VCaP (cell line): ENCODE results near the gene DNTT.
A peak's percentile ranks its signal among the peaks of the same experiment; 100 is the strongest.

Experiments used
- H3K27ac ChIP-seq: fragments of 450-650 bp; 2 replicates; pipeline ENCODE4 v1.5.1; 2017
- CTCF ChIP-seq: fragments of 450-650 bp; conservative IDR thresholded peaks from 2 replicates; pipeline ENCODE4 v1.5.1; 2017; ENCODE audit warnings: mild to moderate bottlenecking, moderate library complexity

The DNTT gene

DNA sequence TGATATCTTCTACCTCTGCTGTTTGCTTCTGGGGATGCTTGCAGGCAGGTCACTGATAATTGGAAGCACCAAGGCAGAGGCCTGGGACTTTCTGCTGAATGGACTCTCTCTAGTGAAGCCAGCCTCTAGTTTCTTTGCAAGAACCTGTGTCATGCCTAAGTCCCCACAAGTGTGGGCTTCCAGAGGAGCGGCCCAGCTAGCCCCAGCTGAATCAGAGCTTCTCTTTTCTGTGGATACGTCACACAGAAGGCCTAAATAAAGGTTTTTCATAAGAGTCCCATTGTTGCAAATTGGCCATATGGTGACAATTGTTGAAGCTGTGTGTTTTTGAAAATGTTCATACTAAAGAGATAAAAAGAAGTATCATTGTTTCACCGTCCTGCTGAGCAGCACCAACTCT, 61.3 kb downstream of the DNTT start:
- no peak overlapping the region for H3K27ac ChIP-seq
- no peak for TF ChIP-seq CTCF

DNA sequence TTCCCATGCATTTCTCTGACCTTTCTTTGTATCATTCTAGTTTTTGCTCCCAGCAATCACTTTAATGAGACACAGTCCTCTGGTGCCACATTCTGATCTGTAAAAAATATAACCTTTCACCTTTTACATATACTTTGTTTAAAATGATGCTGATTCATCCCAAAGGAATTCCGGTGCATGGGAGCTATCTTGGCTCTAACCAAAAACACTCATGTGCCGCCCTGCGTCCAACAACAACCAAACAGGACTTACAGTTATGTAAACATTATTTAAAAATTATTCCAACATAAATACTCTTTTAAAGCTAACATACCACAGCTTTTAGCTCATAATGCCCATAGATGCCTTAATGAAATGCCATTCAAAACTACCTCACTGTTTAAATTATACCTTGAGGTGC, 62.3 kb downstream of the DNTT start:
- TF ChIP-seq CTCF: no peak
- no peak overlapping the region for H3K27ac ChIP-seq

GRCh38 chr10:96367470-96367869, 63.2 kb downstream of the DNTT start:
- H3K27ac ChIP-seq: no peak overlapping the region
- no peak for TF ChIP-seq CTCF

DNA sequence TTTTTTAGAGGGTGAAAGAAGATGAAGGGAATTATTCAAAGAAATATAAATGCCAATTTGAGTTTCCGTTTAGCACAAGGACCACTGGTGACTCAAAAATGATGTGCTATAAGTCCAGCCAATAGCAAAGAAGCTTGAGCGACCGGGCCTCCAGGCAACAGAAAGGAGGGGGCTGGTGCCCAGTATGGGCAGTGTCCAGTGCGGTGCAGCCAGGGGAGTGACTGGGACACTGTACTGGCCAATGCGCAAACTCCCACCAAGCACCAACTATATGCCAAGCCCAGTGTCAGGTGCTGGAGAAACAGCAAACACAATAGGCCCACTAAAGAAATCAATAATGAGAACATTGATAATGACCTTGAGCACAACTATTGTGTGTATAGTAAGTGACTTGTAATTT, 64.7 kb downstream of the DNTT start:
- H3K27ac ChIP-seq: no peak overlapping the region
- no peak for TF ChIP-seq CTCF

DNA sequence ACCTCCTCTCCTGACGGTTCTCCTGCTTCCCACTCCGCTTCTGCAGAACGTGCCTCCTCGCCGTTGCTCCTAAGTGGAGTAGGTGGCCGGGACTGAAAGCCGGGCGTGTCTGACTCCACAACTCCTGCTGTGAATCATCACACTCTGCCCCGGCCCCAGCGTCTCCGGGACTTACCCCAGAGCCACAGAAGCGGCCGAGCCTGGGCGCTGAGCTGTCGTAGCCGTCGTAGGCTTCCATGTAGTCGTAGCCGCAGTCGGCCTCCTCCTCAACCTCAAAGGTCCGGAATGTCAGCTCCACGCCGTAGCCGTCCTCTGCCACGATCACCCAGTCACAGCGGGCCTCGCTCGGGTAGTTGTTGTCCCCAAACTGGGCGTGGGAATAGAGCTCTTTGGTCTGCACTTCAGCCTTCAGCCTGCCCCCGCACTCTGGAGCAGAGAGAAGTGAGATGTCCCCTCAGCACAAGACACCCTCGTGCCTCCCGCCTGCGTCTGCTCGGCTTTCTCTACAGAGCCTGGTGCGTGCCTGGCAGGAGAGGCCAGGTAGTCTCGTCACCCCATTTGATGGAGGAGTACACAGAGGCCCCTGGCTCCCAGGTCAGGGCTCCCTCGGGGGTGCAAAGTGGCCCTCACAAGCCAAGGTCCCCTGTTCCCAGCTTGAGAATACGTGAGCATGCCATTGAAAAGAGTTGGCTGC, 65.8 kb downstream of the DNTT start:
- no peak for TF ChIP-seq CTCF

DNA sequence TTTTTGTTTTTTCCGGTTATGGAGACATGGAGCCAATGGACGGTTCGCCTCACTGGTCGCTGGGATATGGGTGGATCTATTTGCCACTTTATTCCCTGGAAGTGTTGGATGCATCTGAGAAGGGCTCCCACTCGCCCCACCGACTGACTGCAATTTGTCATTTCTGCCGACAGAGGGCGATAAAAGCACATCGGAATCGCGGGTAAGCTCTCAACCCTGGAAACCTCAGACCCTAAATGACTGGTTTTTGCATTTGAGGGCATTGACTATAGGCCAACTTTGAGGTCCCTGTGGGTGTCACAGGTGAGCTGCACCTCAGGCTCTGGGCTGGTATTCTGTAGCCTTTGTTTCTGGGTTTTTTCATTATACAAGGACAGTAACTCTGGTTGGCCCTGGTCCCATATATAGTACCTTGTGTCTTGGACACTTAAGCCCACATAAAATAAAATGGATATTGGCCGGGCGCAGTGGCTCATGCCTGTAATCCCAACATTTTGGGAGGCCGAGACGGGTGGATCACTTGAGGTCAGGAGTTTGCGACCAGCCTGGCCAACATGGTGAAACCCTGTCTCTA, 66.4 kb downstream of the DNTT start:
- no peak overlapping the region for H3K27ac ChIP-seq
- TF ChIP-seq CTCF: peak; percentile 91

More for the DNA sequence above, 65.8 kb downstream of the DNTT start:
- H3K27ac ChIP-seq: no peak overlapping the region

DNA sequence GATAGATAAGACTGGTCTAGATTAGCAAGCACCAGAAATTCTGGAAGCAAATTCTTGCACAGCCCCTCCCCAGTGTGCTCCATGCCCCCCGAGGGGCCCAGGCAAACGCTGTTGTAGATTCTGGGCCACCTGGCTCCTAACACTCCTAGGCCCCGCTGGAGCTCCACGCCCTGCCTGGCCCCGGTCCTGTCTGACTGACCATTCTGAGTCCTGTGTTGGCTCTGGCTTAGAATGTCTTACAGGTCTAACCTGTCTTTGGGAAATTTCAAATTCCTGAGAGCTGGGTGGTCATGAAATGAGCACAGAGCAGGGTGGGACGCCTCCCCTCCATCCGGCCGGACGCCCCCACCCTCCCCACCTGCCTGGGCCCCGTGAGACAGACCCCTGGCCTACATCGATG, 67.1 kb downstream of the DNTT start:
- no peak overlapping the region for H3K27ac ChIP-seq
- TF ChIP-seq CTCF: no peak
